ENCODE results near the gene LNX2.
"Not testable (repeated sequence)": the region's sequence is repeated elsewhere in the genome, so short reads cannot be mapped to it uniquely, and the experiment has no call there.

Gene LNX2

DNA sequence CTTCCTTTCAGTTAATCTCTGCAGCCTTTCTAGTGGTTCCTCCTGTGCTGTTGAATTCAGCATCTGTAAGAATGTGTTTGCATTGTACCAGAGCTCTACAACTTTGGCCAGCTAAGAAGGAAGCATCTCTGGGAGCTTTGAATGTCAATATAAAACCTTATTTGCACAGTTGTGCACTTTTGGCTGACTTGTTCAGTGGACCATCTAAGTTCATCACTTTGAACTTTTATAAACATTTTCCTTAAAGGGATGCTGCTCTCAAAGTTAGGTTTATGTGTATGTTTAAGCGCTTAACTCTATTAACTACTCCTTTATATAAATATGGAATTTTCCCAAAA, 16.9 kb upstream of the LNX2 start:
- DNase-seq (ENCODE audit: low spot score), result no peak

DNA sequence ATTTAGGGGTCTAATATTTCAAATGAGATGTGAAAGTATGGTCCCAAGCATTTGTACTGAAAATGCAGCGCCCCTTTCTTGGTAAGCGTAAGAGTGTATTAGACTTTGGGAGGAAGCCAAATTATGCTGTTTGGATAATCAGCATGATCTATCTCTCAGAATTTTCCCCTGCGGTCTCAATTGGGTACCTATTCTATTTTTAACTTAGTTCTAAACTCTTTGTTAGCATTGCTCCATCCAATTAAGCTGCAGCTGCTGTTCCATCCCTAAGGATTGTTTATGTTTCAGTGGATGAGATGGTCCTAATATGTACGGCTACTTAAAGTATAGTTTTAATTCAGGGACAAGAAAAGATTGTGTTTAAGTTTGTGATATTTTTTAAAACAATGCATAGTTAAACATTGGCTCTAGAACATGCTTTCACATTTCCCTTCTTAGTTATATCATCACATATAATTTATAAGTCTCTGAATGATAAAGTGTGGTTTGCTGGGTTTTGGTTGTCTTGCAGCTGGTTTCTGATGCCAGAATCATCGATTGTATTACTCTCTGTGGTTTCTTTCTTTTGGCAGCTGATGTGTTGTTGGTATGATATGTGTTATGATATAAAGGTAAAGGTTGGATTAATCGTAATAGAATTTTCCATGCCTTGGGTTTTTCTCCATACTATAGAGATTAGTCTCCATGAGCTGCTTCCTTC, 16.4 kb upstream of the LNX2 start:
- no peak for DNase-seq (ENCODE audit: low spot score)

DNA sequence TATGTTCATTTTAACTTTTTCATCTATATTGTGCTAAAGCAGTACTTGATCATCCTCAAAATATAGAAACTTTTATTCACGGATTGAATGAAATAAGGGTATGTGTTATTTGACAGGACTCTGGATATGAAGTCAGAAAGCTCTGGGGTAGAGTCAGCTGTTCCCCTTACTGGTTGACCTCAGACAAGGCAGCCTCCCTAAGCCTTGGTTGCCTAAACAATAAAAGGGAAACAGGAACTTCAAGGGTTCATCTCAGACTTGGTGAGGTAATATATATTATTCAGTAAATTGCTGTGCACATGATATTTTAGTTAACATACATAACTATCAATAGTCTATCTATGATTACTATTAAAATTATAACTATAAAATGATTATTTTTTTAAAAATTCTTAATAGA, 14.9 kb upstream of the LNX2 start:
- no peak for DNase-seq (ENCODE audit: low spot score)

DNA sequence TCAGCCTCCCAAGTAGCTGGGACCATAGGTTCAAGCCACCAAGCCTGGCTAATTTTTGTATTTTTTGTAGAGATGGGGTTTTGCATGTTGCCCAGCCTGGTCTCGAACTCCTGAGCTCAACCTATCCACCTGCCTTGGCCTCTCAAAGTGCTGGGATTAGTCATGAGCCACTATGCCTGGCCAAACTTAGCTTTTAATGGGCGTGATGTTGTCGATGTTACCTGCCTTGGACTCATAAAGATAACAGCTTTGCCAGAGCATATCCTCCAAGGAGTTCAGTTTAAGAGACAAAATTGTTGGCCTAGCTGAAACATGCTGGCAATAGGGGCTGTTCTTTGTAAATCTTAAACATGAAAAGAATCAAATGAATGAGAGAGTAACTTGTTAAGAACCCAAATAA, 14.5 kb upstream of the LNX2 start:
- DNase-seq (ENCODE audit: low spot score), result no peak

DNA sequence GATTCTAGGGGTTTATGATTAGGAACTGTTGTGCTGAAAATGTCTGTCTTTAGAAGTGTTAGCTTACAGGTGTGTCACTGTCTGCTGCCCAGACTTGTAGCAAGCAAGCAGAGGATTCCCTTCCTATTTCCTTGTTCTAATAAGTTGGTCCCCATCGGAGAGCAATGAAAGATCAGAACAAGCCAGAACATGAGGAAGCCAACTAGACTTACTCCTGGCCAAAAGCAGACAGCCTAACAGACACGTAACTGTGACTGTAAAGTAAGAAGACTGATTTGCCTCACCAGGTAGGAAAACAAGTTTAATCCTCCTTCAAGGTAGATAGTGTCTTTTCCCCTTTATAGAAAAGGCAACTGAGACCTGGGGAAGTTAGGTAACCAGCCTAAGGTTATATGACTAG, 13.9 kb upstream of the LNX2 start:
- no peak for DNase-seq (ENCODE audit: low spot score)

GRCh38 chr13:27632648-27633047, 12.3 kb upstream of the LNX2 start:
- DNase-seq (ENCODE audit: low spot score), result no peak

DNA sequence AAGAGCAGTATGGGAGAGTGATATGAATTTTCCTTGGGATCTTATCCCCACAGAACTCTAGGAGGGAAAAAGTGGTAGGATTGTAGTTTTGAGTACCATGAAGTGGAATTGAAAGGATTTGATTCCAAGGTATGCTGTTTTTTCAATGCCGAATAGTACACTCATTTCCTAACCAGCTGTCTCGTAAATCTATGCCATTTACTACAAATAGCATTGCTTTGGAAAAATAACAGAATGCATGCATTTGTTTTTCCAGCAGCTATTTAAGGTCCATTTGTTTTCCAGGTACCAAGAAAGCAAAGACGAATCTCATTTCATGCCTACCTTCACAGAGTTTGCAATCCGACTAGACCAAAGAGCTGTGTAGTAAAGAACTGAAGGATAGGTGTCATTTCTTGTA, 11.9 kb upstream of the LNX2 start:
- no peak for DNase-seq (ENCODE audit: low spot score)

DNA sequence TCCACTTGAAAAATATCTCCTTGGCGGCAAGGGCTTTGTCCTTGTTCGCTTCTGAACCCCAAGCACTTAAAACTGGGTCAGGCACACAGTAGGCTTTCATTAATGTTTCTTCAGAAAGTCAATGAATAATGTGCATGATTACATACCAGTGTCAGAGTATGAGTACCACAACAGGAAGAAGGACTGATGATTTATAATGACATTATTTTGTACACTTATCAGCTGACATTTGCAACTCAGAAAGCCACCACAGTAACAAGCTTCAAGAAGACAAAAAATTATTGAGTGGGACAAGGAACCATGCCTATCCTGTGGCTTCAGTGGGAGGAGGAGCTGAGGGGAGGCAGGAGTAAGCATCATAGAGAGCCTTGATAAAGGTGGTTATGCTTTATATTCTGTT, 11.3 kb upstream of the LNX2 start:
- no peak for DNase-seq (ENCODE audit: low spot score)

DNA sequence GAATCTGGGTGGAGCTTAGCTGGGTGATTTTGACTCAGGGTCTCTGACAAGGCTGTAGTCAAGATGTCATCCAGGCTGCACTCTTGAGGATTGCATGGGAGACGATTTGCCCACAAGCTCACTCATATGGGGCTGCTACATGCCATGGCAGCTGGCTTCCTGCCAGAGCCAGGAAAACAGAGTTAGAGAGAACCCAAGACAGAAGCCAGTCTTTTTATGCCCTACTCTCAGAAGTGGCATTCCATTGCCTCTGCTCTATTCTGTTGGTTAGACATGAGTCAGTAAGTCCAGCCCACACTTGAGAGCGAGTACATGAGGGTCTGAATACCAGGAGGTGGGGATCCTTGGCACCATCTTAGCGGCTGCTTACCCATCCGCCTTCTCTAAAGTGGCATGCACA, 10.8 kb upstream of the LNX2 start:
- DNase-seq (ENCODE audit: low spot score), result no peak

- not testable (repeated sequence) for DNase-seq (ENCODE audit: low spot score)
These were observed 8.4 kb upstream of the LNX2 start for GRCh38 chr13:27628766-27629165.

GRCh38 chr13:27628081-27628480, 7.8 kb upstream of the LNX2 start:
- DNase-seq (ENCODE audit: low spot score), result no peak

DNA sequence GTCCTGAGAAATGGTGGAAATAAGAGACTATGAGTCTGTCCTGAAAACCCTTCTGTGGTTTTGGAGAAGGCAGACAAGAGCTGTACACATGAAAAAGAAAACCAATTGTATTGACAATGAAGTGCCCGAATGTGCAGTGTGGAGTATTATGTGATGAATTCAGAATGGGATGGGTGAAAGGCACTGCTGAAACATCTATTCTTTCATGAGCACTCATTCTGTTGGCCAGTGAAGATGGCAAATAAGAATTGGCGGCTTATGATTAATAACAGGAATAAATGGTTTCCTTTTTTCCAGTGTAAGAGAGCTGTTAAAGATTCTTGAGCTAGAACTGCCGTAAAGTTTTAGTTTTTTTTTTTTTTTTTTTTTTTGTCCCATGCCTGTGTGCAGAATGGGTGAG, 7.1 kb upstream of the LNX2 start:
- DNase-seq (ENCODE audit: low spot score), result no peak

GRCh38 chr13:27625839-27626238, 5.5 kb upstream of the LNX2 start:
- no peak for DNase-seq (ENCODE audit: low spot score)

- DNase-seq (ENCODE audit: low spot score), result no peak
These were observed 3.7 kb upstream of the LNX2 start for GRCh38 chr13:27624071-27624470.

GRCh38 chr13:27622881-27623280, 2.6 kb upstream of the LNX2 start:
- no peak for DNase-seq (ENCODE audit: low spot score)

GRCh38 chr13:27622102-27622820, 1.9 kb upstream of the LNX2 start:
- DNase-seq (ENCODE audit: low spot score), result peak; percentile 10

GRCh38 chr13:27621366-27622101, 1.2 kb upstream of the LNX2 start, which contains the start of gene POLR1D:
Gene POLR1D (plus strand): TSS chr13:27621892. CDS start chr13:27621984, 92 bp downstream.
- peak; percentile 86 for DNase-seq (ENCODE audit: low spot score)

DNA sequence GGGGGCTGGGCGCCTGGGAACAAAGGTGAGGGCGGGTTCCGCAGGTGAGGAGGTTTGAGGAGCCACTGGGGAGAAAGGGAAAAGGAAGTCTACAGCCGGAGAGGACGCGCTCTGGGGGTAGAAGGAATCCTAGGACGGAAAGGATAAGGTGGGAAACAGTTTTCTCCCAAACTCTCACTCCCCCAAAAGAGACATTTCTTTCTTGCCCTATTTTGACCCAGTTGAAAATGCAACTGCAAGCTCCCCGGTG, 712 bp upstream of the LNX2 start:
- no peak for DNase-seq (ENCODE audit: low spot score)

DNA sequence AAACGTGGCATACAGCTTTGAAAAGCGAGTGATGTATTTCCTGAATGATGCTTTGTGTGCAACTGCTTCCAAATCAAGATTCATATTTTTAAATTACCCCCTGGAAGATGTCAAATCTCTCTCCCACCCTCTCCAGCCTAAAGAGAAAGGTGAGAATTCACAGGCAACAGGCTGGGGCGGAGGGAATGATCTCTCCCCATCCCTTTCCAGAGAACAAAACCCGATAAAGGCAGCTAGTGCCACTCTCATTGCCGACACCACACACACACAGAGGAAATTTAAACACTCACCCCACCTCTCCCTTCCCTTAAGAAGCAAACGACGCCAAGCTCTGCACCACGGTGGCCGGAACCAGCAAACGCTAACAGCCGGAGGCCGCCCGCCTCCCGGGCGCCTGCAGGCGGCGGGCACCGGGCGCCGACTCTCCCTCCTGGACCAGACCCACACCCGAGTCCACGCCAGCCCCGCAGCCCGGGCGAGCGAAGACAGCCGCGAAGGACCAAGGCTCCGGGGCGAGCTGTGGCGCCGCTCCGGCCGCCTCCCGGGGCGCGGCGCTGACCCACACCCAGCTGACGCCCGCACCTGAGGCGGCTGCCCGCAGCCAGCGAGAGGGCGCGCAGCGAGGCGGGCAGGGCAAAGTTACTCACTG, 477 bp downstream of the LNX2 start:
- DNase-seq (ENCODE audit: low spot score), result peak; percentile 40

DNA sequence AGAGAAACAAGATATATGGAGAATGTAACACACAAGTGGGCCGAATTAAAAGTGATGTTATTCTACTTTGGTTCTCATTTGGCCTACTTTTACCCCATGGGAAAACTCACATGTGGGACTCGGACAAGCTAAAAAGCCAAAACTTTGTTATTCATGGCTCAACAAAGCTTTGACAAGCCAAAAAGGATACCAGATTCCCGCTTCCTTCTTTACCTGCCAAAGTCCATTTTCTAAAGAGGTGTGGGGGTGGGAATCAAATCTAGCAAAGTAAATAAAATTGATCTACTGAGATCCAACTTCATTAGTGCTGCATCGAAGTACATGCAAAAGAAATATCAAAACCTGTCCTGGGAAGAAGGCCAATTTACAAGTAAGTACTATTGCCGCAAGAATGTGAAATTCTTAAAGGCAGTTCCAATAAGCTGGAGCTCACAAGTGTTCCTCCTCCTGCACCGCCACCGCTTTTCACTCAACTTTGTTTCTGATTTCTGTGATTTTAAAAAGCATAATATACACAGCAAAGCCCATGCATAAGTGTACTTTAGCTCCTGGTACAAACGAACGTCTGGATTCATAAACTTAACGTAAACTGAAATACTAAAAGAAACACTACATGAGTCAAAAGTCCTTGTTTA, 1.1 kb downstream of the LNX2 start:
- no peak for DNase-seq (ENCODE audit: low spot score)

DNA sequence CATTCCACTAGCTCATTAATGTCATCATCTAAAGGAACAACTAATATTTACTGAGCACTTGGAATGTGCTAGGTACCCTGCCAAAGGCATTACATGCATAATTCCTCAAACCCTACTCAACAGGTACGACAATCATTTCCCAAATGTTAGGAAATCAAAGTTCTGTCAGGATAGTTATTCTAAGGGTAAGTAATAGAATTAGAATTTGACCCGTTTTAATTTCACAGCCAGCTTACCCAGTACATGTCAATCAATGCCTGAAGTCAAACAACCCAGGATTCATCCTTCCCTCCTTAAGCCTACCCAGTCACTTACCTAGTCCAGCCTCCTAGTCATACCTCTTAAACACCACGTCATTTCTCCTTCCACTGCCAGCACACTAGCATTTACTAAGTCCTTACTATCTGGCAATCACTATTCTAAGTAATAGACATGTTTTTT, 2.4 kb downstream of the LNX2 start:
- DNase-seq (ENCODE audit: low spot score), result no peak

DNA sequence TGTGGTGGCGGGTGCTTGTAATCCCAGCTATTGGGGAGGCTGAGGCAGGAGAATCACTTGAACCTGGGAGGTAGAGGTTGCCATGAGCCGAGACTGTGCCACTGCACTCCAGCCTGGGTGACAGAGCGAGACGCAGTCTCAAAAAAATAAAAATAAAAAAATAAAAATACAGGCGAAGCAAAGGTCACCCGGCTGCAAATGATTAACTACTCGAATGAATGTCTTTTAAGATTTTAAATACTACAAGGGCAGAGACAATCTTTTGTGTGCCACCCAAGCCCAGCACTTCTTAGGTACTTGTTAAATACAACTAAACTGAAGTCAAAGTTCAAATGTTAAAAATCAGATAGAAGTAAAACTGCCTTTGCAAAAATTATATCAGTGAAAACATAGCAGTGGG, 6.7 kb downstream of the LNX2 start:
- no peak for DNase-seq (ENCODE audit: low spot score)

DNA sequence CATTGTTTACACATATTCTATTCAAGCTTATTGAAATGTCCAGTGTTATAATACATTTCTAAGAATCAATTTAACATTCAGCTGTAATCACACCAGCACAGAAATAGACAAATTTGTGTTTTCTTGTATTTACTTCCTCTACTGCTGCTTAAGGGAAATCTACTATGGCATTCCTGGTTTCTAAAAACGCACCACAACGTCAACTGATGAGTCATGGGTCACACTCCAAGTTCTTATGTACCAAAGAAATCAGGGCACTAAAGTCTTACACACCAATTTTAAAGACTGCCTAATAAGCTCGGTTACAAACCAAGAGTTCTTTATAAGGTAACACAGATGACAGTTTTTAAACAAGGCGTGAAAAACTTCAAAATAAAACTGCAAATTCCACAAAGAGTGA, 13.2 kb downstream of the LNX2 start:
- DNase-seq (ENCODE audit: low spot score), result peak; percentile 60
